H9 (cell line): Measurements from ENCODE around the gene CMAS. TPM values are rescaled to one million over a fixed set of nuclear protein-coding genes. Genes with fewer than 3 reads are reported as not detected.

Experiments used
- DNase-seq: peaks from one replicate; pipeline ENCODE4 v3.0.0-alpha.2; 2017
- H2AFZ ChIP-seq: one replicate; pipeline ENCODE4 v1.6.1; 2013; ENCODE audit warnings: mild to moderate bottlenecking, low read length, control low read depth, moderate library complexity
- H2AK5ac ChIP-seq: 2 replicates; pipeline ENCODE4 v1.6.1; 2013; ENCODE audit warnings: low read length, control low read depth, mixed read lengths; ENCODE audit not compliant: insufficient read length
- H2BK120ac ChIP-seq: one replicate; pipeline ENCODE4 v1.6.1; 2013; ENCODE audit warnings: low read depth, mild to moderate bottlenecking, low read length, control low read depth, inconsistent platforms; ENCODE audit not compliant: poor library complexity, severe bottlenecking
- H2BK12ac ChIP-seq: 2 replicates; pipeline ENCODE4 v1.6.1; 2013; ENCODE audit warnings: low read length, control low read depth, mixed read lengths, low read depth; ENCODE audit not compliant: insufficient read length
- H2BK15ac ChIP-seq: 2 replicates; pipeline ENCODE4 v1.6.1; 2013; ENCODE audit warnings: low read depth, low read length, control low read depth
- H2BK20ac ChIP-seq: one replicate; pipeline ENCODE4 v1.6.1; 2013; ENCODE audit warnings: low read depth, mild to moderate bottlenecking, low read length, control low read depth, inconsistent platforms; ENCODE audit not compliant: poor library complexity, severe bottlenecking
- H2BK5ac ChIP-seq: 2 replicates; pipeline ENCODE4 v1.6.1; 2013; ENCODE audit warnings: low read length, control low read depth, mixed read lengths; ENCODE audit not compliant: insufficient read length
- H3K14ac ChIP-seq: 2 replicates; pipeline ENCODE4 v1.6.1; 2013; ENCODE audit warnings: low read length, control low read depth; ENCODE audit not compliant: insufficient read depth
- H3K18ac ChIP-seq: 2 replicates; pipeline ENCODE4 v1.6.1; 2013; ENCODE audit warnings: low read depth, mild to moderate bottlenecking, mixed read lengths, low read length, control low read depth; ENCODE audit not compliant: insufficient read length
- H3K23ac ChIP-seq: 2 replicates; pipeline ENCODE4 v1.6.1; 2013; ENCODE audit warnings: low read length, control low read depth, mixed read lengths, low read depth; ENCODE audit not compliant: insufficient read length
- H3K23me2 ChIP-seq: 2 replicates; pipeline ENCODE4 v1.6.1; 2013; ENCODE audit warnings: low read depth, mild to moderate bottlenecking, mixed read lengths, low read length, control low read depth; ENCODE audit not compliant: insufficient read length, poor library complexity, severe bottlenecking
- H3K27ac ChIP-seq: 2 replicates; pipeline ENCODE4 v1.5.1; 2013; ENCODE audit warnings: low read length, control low read depth, mixed read lengths, low read depth; ENCODE audit not compliant: insufficient read length
- H3K27me3 ChIP-seq: 2 replicates; pipeline ENCODE4 v1.6.1; 2013; ENCODE audit warnings: low read length, control low read depth, inconsistent platforms; ENCODE audit not compliant: insufficient read depth
- H3K4ac ChIP-seq: 2 replicates; pipeline ENCODE4 v1.6.1; 2013; ENCODE audit warnings: low read depth, mild to moderate bottlenecking, control low read depth, inconsistent platforms, low read length, moderate library complexity
- H3K4me1 ChIP-seq: 2 replicates; pipeline ENCODE4 v1.6.1; 2013; ENCODE audit warnings: low read length, control low read depth, inconsistent platforms; ENCODE audit not compliant: insufficient read depth
- H3K4me2 ChIP-seq: 2 replicates; pipeline ENCODE4 v1.6.1; 2013; ENCODE audit warnings: low read length, control low read depth, mixed read lengths; ENCODE audit not compliant: insufficient read length, insufficient read depth
- H3K56ac ChIP-seq: 2 replicates; pipeline ENCODE4 v1.6.1; 2013; ENCODE audit warnings: low read depth, mild to moderate bottlenecking, mixed read lengths, low read length, control low read depth; ENCODE audit not compliant: insufficient read length
- H3K79me1 ChIP-seq: 2 replicates; pipeline ENCODE4 v1.6.1; 2013; ENCODE audit warnings: low read depth, mild to moderate bottlenecking, moderate library complexity, low read length, control low read depth, inconsistent platforms; ENCODE audit not compliant: insufficient read depth, poor library complexity, severe bottlenecking
- H3K79me2 ChIP-seq: 2 replicates; pipeline ENCODE4 v1.6.1; 2013; ENCODE audit warnings: low read length, control low read depth, inconsistent platforms; ENCODE audit not compliant: insufficient read depth
- H3K9ac ChIP-seq: 2 replicates; pipeline ENCODE4 v1.6.1; 2013; ENCODE audit warnings: low read length, control low read depth, mixed read lengths; ENCODE audit not compliant: insufficient read length; ENCODE audit errors: extremely low read depth
- H3K9me3 ChIP-seq: one replicate; pipeline ENCODE4 v1.6.1; 2013; ENCODE audit warnings: low read depth, low read length, inconsistent platforms; ENCODE audit not compliant: control insufficient read depth
- H3T11ph ChIP-seq: one replicate; pipeline ENCODE4 v1.6.1; 2013; ENCODE audit warnings: mild to moderate bottlenecking, low read length, control low read depth, inconsistent platforms
- H4K20me1 ChIP-seq: one replicate; pipeline ENCODE4 v1.6.1; 2013; ENCODE audit not compliant: control insufficient read depth, insufficient read length, insufficient read depth
- H4K5ac ChIP-seq: 2 replicates; pipeline ENCODE4 v1.6.1; 2013; ENCODE audit warnings: low read depth, mild to moderate bottlenecking, mixed read lengths, low read length, control low read depth; ENCODE audit not compliant: insufficient read length
- H4K8ac ChIP-seq: replicated peaks from 2 replicates; pipeline ENCODE4 v1.6.1; 2013; ENCODE audit warnings: low read length, control low read depth, mixed read lengths, low read depth; ENCODE audit not compliant: insufficient read length
- H4K91ac ChIP-seq: 2 replicates; pipeline ENCODE4 v1.6.1; 2013; ENCODE audit warnings: low read depth, mild to moderate bottlenecking, moderate library complexity, mixed read lengths, low read length, control low read depth; ENCODE audit not compliant: insufficient read length
- H3K27ac Mint-ChIP-seq, 3 experiments: 2 replicates in 2 of 3; 3 replicates in 1 of 3; pipeline ENCODE4 v1.8.0; 2020 to 2021; ENCODE audit warnings: mixed read lengths in 3 of 3, mild to moderate bottlenecking in 1 of 3, moderate library complexity in 1 of 3
- H3K27me3 Mint-ChIP-seq: 2 replicates; pipeline ENCODE4 v1.8.0; 2021; ENCODE audit warnings: low read depth, mild to moderate bottlenecking, moderate library complexity, mixed read lengths
- H3K36me3 Mint-ChIP-seq, 3 experiments: 2 replicates in 2 of 3; 3 replicates in 1 of 3; pipeline ENCODE4 v1.8.0; 2020 to 2021; ENCODE audit warnings: low read depth in 3 of 3, mixed read lengths in 3 of 3; ENCODE audit not compliant: insufficient read depth in 1 of 3
- H3K4me1 Mint-ChIP-seq, 2 experiments: 2 replicates each; pipeline ENCODE4 v1.8.0; 2020; ENCODE audit warnings: mixed read lengths in 2 of 2
- H3K4me3 Mint-ChIP-seq, 2 experiments: 2 replicates in 1 of 2; 3 replicates in 1 of 2; pipeline ENCODE4 v1.8.0; 2020 to 2021; ENCODE audit warnings: mild to moderate bottlenecking in 2 of 2, mixed read lengths in 2 of 2, moderate library complexity in 1 of 2
- H3K9me3 Mint-ChIP-seq, 2 experiments: 2 replicates in 1 of 2; 3 replicates in 1 of 2; pipeline ENCODE4 v1.8.0; 2020; ENCODE audit warnings: mild to moderate bottlenecking in 2 of 2, mixed read lengths in 2 of 2, moderate library complexity in 1 of 2
- WGBS: extraction: QIAGEN DNeasy Blood & Tissue Kit; methylation state at CpG from one replicate; pipeline ENCODE4 v1.1.7; 2013; ENCODE audit warnings: missing lambda C conversion rate, low lambda C conversion rate, mixed read lengths; ENCODE audit not compliant: insufficient read length; ENCODE audit errors: extremely low coverage; 5-methylcytosine and 5-hydroxymethylcytosine counted together
- total RNA-seq: library from RNA; stranded (reverse); gene quantifications from 2 replicates; pipeline ENCODE4 v1.2.1, GENCODE V29; 2021
- TF ChIP-seq, protein P1 (sequence below): fragments of 200-600 bp; sonication (generic); conservative IDR thresholded peaks from 3 replicates; pipeline ENCODE4 v1.8.0; 2021; ENCODE audit warnings: antibody characterized with exemption, mild to moderate bottlenecking

The CMAS gene
- total RNA-seq, 1 experiment from 2014 or later: 47.4 TPM

- Histone ChIP-seq H4K5ac (no peak overlapping the region), H3K9me3 (no peaks in the 10 kb centered on the region), H3K4me2 (no peak overlapping the region), H3K23me2 (no peaks in the 10 kb centered on the region), H3K18ac (no peak overlapping the region), H3K56ac (no peak overlapping the region), H4K8ac (no peak overlapping the region), H2BK12ac (no peak overlapping the region), H3K4me1 (peaks cover 11% of the 10 kb centered on the region), H3K4ac (no peak overlapping the region), H4K91ac (no peak overlapping the region), H3T11ph (no peak overlapping the region), H2BK20ac (no peak overlapping the region), H4K20me1 (no peaks in the 10 kb centered on the region), H3K23ac (no peak overlapping the region), H3K9ac (no peak overlapping the region), H3K79me2 (peaks cover 5% of the 10 kb centered on the region; the same call in 1 of the 2 replicates), H2AFZ (no peak overlapping the region), H2BK120ac (no peak overlapping the region), H3K27ac (no peak overlapping the region), H3K27me3 (no peaks in the 10 kb centered on the region), H2BK15ac (no peak overlapping the region), H3K79me1 (no peaks in the 10 kb centered on the region), H3K14ac (no peak overlapping the region), H2BK5ac (no peak overlapping the region), H2AK5ac (no peak overlapping the region)
- TF ChIP-seq, protein P1, sequence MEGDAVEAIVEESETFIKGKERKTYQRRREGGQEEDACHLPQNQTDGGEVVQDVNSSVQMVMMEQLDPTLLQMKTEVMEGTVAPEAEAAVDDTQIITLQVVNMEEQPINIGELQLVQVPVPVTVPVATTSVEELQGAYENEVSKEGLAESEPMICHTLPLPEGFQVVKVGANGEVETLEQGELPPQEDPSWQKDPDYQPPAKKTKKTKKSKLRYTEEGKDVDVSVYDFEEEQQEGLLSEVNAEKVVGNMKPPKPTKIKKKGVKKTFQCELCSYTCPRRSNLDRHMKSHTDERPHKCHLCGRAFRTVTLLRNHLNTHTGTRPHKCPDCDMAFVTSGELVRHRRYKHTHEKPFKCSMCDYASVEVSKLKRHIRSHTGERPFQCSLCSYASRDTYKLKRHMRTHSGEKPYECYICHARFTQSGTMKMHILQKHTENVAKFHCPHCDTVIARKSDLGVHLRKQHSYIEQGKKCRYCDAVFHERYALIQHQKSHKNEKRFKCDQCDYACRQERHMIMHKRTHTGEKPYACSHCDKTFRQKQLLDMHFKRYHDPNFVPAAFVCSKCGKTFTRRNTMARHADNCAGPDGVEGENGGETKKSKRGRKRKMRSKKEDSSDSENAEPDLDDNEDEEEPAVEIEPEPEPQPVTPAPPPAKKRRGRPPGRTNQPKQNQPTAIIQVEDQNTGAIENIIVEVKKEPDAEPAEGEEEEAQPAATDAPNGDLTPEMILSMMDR: no peak
- Mint-ChIP-seq H3K27ac (no peak overlapping the region; a peak in 1 of 7 replicates), H3K36me3 (peaks cover 7 to 18% (median 12%) of the 10 kb centered on the region in 3 experiments; a peak in 6 of 7 replicates), H3K4me3 (0 out of 5 replicates have a peak overlapping the region, but pooled peaks of 1 of the 2 experiments have one; percentile 11), H3K27me3 (no peaks in the 10 kb centered on the region), H3K9me3 (no peaks in the 10 kb centered on the region), H3K4me1 (peaks cover 31 to 34% of the 10 kb centered on the region in 2 experiments)
- WGBS: no CpG with 5 or more reads among the region's 4 CpGs
- DNase-seq: no peak
Measured at GRCh38 chr12:22050078-22050477, 4.1 kb downstream of the CMAS start.
